Mesodermal cell (in vitro differentiated cells): ENCODE data around the gene CLDN20.

Experiments used
- H3K27ac ChIP-seq: 2 replicates; pipeline ENCODE4 v1.7.0; 2013; ENCODE audit warnings: mild to moderate bottlenecking, low read depth, low read length, moderate library complexity; ENCODE audit not compliant: severe bottlenecking
- H3K36me3 ChIP-seq: 2 replicates; pipeline ENCODE4 v1.7.1; 2013; ENCODE audit warnings: mild to moderate bottlenecking, low read length, moderate library complexity; ENCODE audit not compliant: control insufficient read depth, insufficient read depth
- H3K4me1 ChIP-seq: one replicate; pipeline ENCODE4 v1.7.1; 2013; ENCODE audit warnings: mild to moderate bottlenecking, low read length; ENCODE audit not compliant: insufficient read depth, control insufficient read depth, poor library complexity, severe bottlenecking
- H3K4me3 ChIP-seq: 2 replicates; pipeline ENCODE4 v1.7.0; 2013; ENCODE audit warnings: low read length, control low read depth, mild to moderate bottlenecking; ENCODE audit not compliant: insufficient read depth, poor library complexity, severe bottlenecking; ENCODE audit errors: extremely low read depth
- H3K9me3 ChIP-seq: 2 replicates; pipeline ENCODE4 v1.7.1; 2013; ENCODE audit warnings: mild to moderate bottlenecking, low read length, moderate library complexity; ENCODE audit not compliant: control insufficient read depth
- WGBS, 2 experiments: methylation state at CpG; one replicate each; pipeline ENCODE4 v1.1.5; 2013; ENCODE audit warnings: missing lambda C conversion rate in 2 of 2; ENCODE audit not compliant: insufficient coverage in 2 of 2; 5-methylcytosine and 5-hydroxymethylcytosine counted together

The CLDN20 gene

GRCh38 chr6:155324993-155325392 lies 61.2 kb downstream of the CLDN20 start:
- no peaks in the 10 kb centered on the region for H3K36me3 ChIP-seq
- no peak overlapping the region for H3K27ac ChIP-seq
- H3K9me3 ChIP-seq: no peaks in the 10 kb centered on the region
- H3K4me3 ChIP-seq: no peak overlapping the region
- peaks cover 11% of the 10 kb centered on the region for H3K4me1 ChIP-seq

DNA sequence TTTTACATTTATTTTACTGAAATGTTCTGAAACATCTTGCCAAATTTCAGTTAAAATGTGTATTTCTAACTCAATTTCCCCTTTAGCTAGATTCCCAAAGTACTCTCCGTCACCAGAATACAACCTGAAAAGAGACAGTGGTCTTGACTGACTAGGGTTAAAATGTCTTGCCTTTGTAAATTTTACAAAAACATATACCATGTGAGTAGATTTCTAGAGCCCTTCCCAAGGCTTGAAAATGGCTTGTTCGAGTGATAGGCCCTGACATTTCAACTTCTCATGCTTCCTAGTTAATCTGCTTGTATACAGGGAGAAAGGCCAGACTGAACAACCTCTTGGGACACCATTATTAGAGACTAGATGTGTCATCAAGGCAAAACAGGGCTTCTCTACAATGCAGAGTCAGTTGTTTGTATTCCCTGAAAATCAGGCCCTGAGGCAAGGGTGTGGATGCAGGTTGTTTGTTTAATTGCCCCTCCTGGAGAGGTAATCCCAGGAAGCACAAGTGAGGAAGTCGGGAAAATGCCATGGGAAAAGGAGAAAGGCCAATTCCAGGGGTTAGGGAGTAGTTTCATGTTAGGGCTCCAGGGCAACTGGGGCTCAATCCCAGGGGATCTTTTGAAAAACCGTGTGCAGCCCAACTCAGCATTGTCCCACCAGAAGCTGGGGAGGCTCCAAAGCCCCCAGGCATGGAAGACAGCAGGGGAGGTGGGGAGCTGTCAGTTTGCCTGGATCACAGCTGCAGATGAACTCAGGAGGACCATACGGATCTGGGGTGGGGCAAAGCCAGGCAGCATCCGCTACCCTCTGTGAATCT lies 62.1 kb downstream of the CLDN20 start:
- 71 to 75% methylated on average over 3 to 4 of the region's 6 CpGs for WGBS, 2 experiments
- peaks cover 11% of the 10 kb centered on the region for H3K4me1 ChIP-seq
- H3K9me3 ChIP-seq: no peaks in the 10 kb centered on the region
- no peak overlapping the region for H3K27ac ChIP-seq
- no peak overlapping the region for H3K4me3 ChIP-seq
- no peaks in the 10 kb centered on the region for H3K36me3 ChIP-seq
